AML-193 (cell line): ENCODE results near the gene OR2H2.

Experiments
- DNase-seq, 2 experiments: peaks; one replicate each; lab custom pipeline; 2025; lab: John Stamatoyannopoulos, UW

OR2H2 gene

DNA sequence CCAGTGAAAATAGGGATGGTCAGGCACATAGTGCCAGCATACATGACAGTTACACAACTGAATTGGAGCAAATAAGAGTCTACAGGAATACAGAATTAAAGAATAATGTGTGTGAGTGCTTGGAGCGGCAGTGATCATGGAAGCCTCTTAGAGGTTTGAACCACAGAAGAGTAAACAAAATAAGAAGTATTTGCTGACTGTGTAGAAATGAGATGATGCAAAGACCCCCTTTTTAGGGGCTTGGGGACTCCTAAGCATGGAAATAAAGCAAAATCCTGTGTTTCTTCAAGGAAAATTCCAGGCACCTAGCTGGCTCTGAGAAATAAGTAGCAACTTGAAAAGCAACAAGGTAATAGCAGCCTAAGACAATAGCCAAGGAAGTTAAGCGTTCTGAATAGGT is 6.8 kb downstream of the OR2H2 start:
- DNase-seq = no peak

GRCh38 chr6:29593199-29593855 is 8.4 kb downstream of the OR2H2 start:
- no peak for DNase-seq

DNA sequence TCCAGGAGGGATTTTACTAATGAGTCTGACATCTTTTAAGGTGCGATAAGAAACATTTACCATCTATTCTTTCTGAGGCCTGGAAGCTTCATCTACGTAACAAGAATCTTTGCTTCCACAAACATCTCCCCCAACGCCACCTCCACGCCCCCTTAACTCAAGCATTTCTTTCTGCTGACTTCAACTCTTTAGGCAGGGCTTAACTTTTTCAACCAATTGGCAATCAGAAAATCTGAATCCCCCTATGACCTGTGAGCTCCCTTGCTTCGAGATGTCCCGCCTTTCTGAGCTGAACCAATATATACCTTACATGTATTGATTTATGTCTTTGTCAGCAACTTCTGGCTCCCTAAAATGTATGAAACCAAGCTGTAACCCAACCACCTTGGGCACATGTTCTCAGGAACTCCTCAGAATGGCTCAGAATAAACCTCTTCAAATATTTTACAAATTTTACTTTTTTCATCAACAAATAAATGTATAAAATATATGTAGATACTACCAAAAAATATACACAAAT is 11.5 kb downstream of the OR2H2 start:
- DNase-seq = no peak

DNA sequence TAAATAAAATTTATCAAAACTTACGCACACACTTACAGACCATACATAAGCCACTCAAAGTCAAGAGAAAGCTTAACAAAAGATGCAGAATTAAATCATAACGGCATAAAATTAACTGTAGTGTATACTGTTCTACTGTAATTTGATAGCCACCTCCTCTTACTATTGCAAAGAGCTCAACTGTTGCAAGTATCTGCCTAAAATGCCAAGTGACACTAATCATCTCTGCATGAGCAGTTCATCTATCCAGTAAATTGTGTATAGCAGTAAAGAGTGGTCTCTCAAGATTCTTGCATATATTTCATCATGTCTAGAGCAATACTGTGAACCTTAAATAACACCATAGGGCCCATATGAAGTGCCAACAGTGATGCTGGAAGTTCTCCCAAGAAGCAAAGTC is 12.3 kb downstream of the OR2H2 start:
- DNase-seq = no peak

- DNase-seq = no peak
Observed at GRCh38 chr6:29598172-29598747, 13.3 kb downstream of the OR2H2 start.

DNA sequence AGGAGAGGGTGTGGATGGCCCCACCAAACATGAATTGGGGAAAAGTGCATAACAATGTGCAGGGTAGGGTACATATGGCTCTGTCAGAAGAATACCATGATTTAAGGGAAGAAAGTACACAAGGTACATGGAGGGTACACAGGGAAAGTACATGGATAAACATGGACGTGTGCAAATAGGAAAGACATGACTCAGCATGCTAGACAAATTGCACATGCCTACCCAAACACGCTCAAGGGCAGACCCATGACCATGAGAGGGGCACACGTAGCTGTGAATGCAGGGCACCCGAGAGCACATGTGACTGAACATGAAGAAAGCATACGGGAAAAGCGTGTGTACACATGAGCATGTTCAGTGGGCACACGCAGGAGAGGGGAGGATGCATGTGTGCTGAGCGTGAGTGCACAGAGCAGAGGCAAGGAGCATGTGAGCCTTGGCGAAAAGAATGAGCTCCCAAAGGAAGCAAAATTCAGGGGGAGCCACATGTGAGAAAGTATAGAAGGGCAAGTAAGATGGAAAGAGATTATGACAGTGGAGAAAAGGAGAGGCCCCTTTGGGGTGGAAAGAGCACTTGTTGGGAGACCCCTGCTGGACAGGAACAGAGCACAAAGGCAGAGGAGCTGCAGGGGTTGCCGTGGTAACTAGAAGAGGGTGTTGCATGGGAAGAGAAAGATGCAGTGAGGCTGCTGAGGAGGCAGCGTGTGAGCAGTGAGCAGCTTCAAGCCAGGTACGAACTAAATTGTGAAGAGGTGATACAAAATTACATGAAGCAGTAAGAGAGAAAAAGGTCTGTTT is 17.8 kb downstream of the OR2H2 start:
- DNase-seq = peak; percentile 25 to 29

DNA sequence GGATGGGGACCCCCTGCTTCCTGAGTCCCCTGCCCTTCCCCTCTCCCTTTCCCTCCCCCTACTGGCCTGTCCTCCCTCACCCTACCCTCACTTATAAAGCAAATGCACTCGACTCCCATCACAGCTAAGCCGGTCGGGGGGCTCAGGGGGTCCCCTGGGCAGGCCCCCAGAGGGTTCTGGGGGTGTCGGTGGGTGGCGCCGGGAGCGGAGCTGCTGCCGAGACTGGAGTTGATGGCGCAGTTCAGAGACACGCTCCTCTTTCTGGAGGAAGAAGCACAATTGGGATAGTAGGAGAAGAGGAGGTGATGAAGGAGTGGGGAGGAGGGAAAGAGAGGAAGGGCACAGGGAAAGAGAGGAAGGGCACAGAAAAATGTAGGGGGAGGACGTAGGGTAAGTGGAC is 18.5 kb downstream of the OR2H2 start:
- DNase-seq = no peak

- no peak for DNase-seq
Observed at GRCh38 chr6:29603930-29604329, 19.0 kb downstream of the OR2H2 start.

DNA sequence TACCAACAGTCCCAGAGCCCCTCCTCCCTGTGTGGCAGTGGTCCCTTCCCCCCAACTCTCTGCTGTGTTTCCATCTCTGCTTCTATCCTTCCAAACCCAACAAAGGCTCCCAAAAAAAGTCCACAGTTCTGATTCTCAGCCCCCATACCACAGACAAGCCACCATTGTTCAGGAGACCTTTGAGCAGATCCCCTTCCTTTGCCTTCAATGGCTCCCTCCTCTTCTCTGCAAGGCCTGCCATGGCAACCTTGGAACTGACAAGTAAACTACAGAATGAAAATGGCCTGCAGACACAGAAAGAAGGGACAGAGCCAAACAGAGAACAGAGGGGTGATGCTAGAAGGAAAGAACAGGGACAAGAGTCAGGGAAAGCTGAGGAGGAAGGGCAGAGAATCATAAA is 23.2 kb downstream of the OR2H2 start:
- DNase-seq = no peak

DNA sequence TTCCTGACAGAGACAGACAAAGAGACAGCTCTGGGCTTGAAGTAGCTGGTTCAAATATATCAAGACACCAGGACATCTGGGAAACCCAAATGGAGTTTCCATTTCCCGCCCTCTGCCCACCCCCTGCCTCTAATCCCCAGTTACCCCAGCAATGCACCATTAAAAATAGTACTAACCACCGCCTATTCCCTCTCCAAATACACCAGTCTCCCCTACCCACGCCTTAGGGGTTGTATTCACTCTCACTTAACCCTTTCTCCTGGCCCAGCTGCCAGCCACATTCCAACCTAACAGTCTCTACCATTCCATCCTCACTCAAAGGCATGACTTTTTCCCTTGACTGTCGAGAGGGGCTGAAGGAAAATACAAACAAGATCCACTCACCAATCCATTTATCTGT is 25.6 kb downstream of the OR2H2 start:
- DNase-seq = no peak

- no peak for DNase-seq
Observed at GRCh38 chr6:29611426-29611825, 26.5 kb downstream of the OR2H2 start.

- DNase-seq = no peak
Observed at GRCh38 chr6:29617782-29618554, 33.0 kb downstream of the OR2H2 start.

GRCh38 chr6:29619578-29620160 is 34.7 kb downstream of the OR2H2 start:
- no peak for DNase-seq

DNA sequence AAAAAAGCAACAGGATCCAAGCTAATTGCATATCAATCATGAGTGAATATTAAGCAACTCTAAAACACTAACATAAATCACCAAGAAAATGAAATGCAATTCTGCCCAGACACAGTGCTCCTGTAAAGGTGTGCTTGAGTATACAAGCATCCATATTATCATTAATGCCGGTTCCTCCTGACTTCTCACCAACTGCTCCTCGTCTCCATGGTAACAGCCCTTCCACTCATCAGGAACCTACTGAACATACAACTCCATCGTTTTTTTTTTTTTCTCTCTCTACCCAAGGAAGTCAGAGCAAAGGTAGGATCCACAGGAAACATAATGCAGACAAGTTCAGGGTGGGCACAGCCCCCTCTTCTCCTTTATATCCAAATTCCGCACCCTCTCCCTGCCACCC is 35.7 kb downstream of the OR2H2 start:
- no peak for DNase-seq

GRCh38 chr6:29624520-29624961 is 39.6 kb downstream of the OR2H2 start:
- no peak for DNase-seq

- DNase-seq = no peak
Observed at GRCh38 chr6:29625337-29625930, 40.5 kb downstream of the OR2H2 start.

DNA sequence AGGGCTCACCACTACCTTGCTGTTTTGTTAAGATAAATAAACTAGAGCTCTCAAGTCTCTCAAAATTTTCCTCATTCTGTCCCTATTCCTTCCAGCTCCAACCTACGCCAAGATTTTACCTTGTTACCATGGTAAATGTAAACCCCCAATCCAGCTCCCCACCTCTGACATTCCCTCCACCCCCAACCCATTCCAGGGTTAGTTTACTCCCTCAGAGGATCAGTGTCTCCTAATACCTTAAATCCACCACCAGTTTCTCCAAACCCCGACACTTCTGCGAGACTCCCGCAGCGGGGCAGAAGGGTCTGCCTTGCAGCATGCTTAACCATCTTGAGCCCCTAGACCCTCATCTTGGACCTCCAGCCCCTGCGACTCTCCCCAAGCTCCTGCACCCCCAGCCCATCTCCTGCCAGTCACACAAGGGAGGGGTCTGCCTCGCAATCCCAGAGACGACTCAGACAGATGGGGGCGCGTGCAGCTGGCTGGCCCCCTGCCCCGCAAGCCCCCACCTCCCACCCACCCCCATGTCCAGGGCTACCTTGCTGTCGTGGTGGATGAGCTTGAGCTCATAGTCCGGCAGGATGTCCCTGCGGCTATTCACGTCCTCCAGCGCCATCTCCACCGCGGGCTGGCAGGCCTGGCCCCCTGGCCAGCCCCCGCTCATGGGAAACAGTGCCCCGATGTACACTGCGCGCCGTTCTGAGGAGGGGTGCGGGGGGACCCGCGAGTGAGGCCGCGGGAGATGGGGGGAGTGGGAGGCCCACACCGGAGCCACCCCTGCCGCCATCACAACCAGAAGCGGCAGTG is 42.2 kb downstream of the OR2H2 start:
- no peak for DNase-seq

- DNase-seq = no peak
Observed at GRCh38 chr6:29627755-29628418, 43.0 kb downstream of the OR2H2 start.

DNA sequence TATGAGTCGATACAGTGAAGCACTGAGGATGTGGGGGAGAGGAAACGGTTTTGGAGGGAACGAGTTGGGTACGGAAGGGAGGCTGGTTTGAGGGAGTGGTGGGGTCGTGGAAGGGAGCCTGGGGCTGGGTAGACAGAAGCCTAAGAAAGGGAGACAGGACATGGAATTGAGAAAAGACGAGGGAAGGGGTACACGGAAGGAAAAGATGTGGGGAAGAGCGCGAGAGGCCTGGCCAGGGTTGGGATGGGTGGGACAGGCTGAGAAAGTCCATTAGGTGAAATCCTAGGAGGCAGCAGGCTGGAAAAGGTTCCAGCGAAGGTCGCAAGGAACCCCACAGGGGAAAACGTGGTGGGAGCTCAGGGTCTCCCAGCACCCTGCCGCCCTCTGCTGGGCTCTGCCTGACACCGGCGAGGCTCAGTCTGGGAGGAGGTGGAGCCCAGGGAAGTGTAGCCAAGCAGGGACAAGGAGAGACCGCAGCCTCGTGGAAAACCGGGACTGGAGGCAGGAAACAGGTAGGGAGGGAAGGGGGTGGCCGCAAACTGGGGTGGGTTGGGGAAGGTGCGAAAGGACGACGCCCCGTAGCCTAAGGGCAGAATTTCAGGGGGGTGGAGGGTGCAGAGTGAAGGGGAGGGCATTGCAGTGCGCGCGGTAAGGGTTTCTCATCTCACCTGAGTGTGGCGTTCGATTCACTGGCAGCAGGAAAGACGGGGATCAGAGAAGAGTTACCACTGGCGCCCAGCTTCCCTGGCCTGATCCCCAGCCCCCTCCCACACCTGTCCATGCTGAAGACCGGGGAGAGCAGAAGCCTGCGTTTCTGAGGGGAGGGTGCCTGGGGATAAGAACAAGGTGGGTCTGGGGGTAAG is 43.7 kb downstream of the OR2H2 start:
- DNase-seq = peak; percentile 22 to 40
